Stimulated activated CD8-positive, alpha-beta memory T cell treated with anti-CD3 and anti-CD28 coated beads, Interleukin-7, amount 100 ng/mL, for 48 hours (primary cell): ENCODE results near the gene SEMA3B.
A peak's percentile ranks its signal among the peaks of the same experiment; 100 is the strongest.
"Not testable (repeated sequence)": the region's sequence is repeated elsewhere in the genome, so short reads cannot be mapped to it uniquely, and the experiment has no call there.

Source experiments
- DNase-seq, 2 donors: peaks; one replicate each; pipeline ENCODE4 v3.0.0-alpha.2; 2020; ENCODE audit warnings: low read depth in 1 of 2; ENCODE audit errors: extremely low read depth in 1 of 2

The SEMA3B gene

DNA sequence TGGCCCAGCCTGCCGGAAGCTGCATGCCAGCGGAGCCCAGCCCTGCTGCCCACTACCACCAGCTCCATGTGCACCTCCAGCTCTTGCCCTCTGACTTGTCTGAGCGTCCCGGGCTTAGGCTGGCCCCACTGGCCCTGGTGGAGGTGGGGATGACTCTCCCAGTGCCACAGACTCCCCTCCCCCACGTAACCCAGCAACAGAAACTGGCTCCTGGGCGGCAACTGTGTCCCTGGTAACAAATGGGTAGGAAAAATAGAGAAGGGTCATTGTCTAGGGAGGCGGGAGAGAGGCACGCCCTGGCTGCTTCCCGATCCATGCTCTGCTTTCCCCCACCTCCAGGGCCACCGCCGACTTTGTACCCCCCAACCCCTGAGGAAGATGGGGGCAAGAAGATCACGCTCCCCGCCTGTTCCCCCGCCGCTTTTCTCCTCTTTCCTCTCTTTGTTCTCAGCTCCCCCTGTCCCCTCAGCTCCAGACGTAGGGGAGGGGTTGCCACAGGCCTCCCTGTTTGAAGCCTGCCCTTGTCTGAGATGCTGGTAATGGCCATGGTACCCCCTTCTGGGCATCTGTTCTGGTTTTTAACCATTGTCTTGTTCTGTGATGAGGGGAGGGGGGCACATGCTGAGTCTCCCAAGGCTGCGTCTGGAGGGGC, 10.8 kb upstream of the SEMA3B start:
- no peak for DNase-seq

DNA sequence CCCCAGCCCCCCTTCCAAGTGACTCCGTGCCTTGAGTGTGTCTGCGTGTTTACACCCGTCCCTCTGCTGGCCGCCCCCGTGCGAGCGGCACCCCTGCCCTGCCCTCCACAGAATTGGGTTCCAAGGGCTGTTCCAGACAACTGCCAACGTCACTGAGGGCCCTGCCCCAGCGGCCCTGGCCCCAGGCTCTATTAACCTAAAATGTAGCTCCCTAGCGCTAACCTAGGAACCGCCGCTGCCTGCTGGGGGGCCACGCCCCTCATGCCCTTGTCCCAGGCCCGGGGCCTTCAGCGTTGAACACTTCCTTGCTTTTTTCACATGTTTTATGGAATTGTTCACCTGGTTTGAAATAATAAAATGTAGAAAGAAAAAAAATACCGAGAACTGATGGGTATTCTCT, 10.0 kb upstream of the SEMA3B start:
- DNase-seq: no peak

DNA sequence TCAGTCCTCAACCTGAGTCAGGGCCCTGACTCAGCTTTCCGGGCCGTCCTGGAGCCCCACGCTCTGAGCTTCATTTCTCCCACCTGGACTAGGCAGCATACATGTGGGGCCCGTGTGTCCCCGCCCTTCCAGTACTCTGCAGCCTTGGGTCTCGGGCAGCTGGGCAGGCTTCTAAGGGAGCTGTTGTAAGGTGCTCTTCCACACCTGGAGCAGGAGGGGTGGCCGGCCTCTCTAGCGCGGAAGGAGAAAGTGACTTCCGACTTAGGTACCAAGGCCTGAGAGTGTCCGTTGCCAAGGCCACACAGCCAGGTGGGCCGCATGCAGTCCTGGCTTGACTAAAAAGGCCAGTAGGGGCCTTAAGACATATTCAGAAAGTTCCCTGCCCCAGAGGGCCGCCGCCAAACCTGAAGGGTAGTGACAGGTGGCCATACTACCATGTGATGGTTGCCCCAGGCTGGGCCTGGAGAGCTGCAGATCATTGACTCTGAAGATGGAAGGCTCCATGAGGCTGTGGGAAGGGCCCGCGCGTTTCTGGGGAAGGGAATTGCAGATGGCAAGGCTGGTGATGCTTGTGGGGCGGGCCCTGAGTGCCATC, 9.4 kb upstream of the SEMA3B start:
- no peak for DNase-seq

DNA sequence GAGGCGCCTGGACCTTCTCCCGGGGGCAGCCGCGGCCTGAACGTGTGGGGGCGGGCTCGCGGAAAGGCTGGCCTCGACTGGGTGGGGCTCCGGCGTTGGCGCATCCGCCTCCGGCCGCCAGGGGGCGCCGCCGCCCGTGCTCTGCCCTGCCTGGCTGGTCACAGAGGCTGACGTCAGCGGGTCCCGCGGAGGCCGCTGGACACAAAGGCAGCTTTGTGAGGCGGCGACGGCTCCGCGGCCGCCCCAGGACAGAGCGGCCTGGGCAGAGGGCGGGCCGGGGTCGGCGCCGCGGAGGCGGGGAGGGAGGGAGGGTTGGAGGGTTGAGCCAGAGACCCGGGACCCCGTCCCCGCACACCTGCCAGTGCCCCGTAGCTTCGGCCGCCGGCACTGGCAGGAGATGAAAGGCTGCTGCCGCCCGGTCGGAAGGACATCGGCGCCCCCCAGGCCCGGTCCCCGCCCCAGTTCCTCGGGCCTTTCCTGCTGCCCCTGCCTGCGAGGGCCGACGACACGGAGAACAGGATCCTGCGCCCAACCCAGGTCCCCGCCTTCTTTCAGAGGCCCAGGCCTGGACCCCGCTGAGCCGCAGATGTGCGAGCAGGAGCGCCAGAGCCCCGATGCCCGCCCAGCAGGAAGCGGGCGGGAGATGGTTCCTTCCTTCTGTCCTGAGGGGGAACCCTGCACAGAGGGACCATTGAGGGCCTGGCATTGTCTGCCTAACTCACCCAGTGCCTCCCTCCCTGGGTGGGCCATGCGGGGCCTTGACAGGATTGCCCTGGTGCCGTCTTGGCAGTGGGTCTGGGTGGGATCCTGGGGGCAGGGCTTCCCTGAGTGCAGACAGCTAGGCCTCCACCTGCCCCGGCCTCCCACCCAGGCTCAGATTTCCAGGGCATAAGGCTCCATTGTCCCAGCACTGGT, 8.7 kb upstream of the SEMA3B start:
- peak; percentile 74 to 78 for DNase-seq

DNA sequence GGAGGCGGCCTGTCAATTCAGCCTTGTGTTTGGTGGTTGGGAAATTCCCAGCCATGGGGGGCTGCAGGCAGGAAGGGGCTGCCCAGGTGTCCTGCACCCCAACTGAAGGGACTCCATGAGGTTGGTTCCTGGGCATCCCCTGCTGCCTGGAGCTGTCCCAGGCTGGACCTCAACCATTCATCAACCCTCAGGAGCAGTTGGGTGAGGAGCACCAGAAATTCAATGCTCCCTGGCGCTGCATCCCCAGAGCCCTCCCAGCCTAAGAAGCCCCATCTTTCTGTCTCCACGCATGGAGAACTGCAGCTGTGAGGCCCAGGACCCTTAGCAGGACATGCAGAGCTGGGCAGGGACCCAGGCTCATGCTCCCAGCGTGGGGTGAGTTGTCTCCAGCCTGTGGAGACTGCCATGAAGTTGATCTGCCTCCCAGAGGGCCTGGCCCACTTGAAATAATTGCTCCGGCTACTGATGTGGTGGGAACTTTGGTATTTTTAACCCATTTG, 8.0 kb upstream of the SEMA3B start:
- DNase-seq: no peak

DNA sequence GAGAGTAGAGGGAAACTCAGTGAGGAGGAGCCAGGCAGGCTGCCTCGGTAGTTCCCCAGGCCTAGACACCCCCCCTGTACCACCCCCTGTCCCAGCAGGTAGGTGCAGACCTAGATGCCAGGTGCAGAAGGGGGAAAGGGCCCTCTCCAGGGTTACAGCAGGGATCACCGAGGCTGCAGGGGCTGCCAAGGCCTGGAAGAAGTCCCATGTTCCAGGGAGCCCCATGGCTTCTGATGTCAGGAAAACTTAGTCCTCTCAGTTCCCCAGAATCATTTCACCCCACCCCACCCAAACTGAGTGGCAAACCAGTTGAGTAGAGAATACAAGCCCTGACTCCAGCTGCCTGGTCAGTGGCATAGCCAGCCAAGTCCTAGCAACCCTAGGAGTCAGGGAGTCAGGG, 7.4 kb upstream of the SEMA3B start:
- no peak for DNase-seq

DNA sequence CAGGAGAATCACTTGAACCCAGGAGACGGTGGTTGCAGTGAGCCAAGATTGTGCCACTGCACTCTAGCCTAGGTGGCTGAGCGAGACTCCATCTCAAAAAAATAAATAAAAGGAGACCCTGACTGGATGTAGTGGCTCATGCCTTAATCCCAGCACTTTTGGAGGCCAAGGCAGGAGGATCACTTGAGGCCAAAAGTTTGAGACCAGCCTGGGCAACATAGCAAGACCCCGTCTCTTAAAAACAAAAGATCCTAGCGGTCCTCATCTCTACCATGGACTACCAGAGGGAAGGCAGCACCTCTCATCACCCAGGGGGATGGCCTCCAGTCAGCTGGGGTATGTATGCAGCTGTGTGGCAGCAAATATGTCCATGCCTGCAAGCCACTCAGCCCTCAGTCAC, 6.7 kb upstream of the SEMA3B start:
- not testable (repeated sequence) for DNase-seq

DNA sequence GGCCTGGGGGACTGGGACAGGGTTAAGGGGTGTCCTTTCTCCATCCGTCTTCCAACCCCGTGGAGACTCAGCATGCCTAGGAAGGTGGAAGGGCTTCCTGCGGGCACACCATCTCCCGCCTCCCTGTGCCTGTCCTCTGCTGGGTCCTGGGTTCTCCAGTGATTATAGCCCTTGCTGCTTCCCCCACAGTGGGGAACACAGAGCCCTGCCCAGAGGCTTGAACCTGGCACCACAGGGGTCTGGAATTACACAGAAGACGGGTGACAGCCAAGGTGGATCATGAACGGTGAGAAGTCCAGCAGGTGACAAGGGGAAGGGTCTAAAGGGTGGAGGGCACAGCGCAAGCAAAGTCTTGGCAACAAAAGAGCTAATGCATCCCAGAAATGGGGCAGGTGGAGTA, 6.2 kb upstream of the SEMA3B start:
- DNase-seq: no peak

DNA sequence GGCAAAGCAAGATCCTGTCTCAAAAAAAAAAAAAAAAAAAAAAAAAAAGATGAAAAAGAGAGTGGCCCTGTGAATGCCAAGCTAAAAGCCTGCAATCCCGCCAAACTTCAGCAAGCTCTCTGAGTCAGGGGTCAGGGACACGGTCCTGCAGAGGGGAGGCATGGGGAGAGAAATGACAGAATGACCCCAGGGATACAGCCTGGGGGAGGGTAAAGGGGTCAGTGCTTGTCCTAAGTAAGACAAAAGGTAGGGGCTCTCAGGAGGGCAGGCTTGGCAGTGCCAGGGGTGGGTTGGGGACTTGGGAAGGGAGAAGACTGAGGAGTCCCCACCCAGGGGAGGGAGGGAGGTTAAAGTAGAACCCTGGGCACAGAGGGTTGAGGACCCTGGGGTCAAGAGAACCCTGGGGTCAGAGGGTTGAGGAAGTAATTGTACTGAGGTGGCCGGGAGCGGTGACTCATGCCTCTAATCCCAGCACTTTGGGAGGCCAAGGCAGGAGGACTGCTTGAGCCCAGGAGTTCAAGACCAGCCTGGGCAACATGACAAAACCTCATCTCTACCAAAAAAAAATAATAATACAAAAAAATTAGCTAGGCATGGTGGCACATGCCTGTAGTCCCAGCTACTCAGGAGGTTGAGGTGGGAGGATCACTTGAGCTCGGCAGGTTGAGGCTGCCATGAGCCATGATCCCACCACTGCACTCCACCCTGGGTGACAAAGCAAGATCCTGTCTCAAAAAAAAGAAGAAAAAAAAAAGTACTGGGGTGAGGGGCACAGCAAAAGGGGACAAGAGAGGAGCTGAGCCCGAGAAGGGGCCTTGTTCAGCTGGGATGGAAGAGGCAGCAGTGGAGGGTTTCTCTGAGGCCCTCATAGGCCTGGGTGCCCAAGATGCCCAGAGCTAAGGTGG, 5.2 kb upstream of the SEMA3B start:
- no peak for DNase-seq

DNA sequence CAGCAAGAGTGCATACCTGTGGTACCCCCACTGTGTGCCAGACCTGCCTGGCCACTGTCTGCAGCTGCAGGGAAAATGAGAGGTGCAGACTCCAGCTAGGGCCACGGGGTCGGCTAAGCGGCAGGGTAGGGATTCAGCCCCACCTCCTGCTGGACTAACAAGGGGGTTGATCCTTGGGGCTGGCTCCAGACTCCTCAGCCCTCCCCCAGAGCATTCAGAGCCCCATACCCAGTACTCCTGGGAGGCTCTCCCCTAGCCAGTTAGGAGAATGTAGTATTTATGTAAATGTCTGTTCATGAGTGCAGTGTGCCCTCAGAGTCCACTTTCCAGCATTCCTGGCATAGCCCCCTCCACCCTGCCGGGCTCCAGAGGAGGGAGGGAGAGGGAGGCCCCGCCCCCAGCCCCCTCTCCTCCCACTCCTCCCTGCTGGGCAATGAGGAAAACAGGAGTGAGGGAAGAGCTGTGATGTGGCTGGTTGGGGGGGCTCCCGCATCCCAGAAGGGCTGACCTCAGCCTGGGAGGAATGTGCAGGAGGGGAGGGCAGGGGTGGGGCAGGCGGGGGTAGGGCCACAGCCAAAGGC, 4.5 kb upstream of the SEMA3B start:
- no peak for DNase-seq

DNA sequence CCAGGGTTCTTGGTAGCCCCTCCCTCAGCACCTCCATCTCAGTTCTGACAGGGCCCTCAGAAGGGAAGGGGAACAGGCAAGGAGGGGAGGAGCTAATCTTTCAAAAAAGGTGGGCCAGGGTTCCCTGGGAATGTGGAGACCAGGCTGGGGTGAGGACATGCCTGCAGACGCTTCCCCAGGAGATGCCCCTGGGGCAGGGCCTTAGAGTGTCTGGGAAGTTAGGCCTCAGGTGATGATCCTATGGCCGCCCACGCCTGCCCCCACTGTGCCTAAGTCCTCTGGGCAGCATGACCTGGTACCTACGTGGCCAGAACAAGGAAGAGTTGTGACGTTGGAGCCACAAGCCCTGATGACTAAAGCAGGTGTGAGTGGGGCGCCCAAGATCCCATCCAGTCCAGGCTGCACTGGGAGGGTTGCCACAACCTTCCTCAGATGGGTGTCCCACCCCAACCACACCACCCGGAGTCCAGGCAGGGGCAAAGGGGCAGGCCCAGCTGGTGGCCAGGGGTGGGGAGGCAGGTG, 3.9 kb upstream of the SEMA3B start:
- no peak for DNase-seq

DNA sequence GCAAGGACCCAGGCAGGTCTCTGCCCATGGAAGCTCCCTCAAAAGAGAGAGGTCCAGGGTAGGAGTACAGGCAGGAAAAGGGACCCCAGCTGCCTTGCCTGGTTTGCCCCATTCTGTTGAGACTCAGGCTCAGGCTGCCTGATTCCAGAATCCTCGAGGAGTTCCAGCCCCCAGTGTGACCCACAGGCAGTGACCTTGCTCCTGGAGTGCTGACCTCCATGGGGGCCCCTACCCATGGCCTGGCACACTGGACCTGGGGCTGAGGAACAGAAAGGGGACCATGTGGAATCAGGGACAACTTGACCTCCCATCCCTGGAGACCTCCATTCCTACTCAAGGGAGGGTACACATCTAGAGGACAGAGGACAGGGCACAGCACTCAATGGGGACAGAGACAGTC, 3.4 kb upstream of the SEMA3B start:
- DNase-seq: no peak

DNA sequence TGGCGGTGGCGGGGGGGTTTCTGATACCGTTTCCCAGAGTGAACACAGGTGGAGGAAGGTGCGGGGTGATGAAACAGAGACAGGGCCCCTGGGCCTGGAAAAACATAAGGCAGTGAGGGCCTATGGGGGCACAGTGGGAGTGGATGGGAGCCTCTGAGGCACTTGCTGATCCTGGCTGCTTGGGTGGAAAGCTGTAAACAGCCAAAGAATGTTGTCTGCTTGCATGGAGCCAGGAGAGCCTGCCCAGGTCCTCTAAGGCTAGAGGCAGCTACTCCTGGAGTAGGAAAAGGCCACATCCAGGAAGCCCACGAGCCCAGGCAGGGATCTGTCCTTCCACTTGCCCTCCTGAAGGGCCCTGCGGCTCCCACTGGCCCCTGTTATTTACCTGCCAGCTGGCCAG, 2.9 kb upstream of the SEMA3B start:
- DNase-seq: no peak

DNA sequence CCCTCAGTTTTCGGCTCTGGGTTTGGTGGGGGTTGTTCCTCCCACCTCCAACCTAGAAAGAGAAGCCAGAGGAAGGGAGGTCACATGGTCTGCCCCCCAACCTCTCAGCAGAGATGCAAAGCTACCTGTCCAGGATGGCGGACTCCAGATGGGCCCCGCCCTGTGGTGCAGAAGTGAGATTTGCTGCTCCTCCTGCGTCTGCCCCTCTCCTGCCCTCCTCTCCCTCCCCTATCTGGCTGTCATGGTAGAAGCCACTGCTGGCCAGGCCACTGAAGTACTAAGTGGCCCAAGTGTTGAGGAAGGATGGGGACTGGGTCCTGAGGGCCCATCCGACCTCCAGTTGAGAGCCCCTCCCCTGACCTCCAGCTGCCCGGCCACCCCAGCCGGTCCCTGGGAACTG, 2.1 kb upstream of the SEMA3B start:
- no peak for DNase-seq

DNA sequence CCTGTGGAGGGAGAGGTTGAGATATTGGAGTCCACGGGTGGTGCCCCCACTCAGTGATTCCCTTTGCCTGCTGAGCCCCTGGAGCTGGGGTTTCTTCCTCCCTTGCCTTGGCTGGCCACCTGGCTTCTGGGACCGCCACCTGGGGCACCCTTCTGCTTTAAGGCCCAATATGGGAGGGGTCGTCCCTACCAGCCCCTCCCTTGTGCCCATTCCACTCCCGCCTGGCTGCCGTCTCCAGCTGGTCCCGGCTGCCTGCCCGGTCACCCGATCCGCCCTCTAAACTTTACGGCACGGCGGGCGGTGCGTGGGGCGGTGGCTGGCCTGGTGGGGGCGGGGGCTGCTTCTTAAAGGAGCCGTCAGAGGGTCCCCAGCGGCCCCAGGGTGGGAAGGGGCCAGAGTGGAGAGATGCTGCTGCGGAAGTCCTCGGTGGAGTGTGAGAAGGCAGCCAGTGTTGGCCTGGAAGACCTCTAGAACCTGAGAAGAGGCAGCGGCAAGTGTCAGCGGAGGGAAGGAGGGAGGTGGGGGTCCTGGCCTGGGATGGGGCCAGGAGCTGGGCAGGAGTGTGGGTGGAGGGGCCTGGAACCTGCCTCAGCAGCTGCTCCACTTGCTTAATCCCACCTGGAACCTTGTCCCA, 1.6 kb upstream of the SEMA3B start:
- no peak for DNase-seq

DNA sequence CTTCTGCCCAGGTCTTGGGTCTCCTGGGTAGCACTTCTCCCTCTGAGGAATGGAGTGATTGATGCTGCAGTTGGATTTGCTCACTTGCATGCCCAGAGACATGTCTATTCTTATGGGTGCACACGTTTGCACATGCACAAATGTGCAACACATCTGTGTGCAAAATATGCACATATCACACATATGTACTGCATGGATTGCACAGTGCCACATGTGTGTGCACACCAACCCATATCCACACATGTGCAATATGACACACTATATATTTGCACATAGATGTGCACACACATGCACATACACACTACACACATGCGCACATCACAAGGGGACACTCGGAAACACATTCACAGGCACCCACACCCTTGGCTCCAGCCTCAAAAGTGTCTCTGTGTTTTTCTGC, 671 bp upstream of the SEMA3B start:
- no peak for DNase-seq

DNA sequence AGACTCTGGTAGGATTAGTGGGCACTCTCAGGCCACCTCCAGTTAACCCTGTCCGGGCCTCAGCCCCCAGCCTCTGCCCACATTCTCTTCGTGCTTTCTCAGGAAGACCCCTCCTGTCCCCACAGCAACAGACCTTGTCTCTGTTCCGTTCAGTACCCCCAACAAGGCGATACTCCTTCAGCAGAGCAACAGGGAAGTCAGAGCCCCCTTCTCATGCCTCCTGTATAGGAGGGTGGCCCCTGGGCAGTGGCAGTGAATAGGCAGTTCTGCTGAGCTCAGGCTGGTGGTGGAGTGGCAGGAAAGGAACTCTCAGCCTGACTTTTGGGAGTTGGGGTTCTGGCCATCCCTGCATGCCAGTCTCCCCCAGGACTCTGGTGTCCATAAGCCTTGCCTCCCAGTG, 513 bp downstream of the SEMA3B start:
- DNase-seq: no peak

DNA sequence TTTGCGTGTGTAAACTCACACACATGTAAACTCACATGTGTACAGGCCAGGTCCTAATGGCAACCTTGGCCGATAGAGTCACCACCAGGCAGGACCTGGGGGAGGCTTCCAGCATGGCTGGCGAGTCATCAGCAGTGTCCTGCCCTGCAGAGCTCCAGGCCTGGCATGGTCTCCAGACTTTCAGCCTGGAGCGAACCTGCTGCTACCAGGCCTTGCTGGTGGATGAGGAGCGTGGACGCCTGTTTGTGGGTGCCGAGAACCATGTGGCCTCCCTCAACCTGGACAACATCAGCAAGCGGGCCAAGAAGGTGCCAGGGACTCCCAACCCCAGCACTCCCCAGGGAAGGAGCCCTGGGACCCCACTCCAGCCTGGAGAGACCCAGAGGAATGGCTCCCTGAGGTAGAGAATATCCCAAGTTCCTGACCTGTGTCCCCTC, 1.0 kb downstream of the SEMA3B start:
- DNase-seq: no peak

DNA sequence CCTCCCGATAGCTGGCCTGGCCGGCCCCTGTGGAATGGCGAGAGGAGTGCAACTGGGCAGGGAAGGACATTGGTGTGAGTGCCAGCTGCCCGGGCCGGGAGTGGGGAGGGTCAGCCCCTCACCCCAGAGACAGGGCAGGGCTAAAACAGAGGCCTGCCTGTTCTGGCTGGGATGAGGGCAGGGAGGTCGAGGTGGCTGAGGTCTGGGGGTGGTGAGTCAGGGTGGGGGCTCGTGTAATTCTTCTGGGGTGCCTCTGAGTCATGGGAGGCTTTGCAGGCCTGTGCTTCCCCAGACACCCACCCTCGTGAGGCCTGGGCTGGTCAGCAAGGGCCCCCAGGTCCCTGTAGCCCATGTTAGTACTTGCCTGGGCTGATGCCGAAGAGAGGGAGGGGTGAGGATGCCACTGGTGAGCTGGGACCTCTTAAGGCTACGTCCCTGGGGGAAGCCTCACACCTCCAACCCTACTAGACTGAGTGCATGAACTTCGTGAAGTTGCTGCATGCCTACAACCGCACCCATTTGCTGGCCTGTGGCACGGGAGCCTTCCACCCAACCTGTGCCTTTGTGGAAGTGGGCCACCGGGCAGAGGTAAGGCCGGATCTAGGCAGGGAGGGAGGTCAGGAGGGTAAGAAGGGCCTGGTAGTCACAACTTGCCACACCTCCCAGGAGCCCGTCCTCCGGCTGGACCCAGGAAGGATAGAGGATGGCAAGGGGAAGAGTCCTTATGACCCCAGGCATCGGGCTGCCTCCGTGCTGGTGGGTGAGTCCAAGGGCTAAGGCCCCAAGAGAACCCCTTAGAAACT, 1.7 kb downstream of the SEMA3B start:
- DNase-seq: no peak
